C4-2B (cell line): ENCODE measurements around the gene KRTAP5-8.
"Not testable (repeated sequence)": the region's sequence is repeated elsewhere in the genome, so short reads cannot be mapped to it uniquely, and the experiment has no call there.

Experiments used
- CTCF ChIP-seq: fragments of 450-650 bp; conservative IDR thresholded peaks from 2 replicates; pipeline ENCODE4 v1.5.1; 2017; ENCODE audit warnings: mild to moderate bottlenecking
- ZFX ChIP-seq: fragments of 450-650 bp; IDR thresholded peaks from 2 replicates; pipeline ENCODE4 v1.6.1; 2017

- TF ChIP-seq CTCF, ZFX: not testable (repeated sequence)
Observed at GRCh38 chr11:71571101-71571850, 33.5 kb downstream of the KRTAP5-8 start.
